Right lobe of liver (tissue), 4 donors: ENCODE measurements around the gene WDR48.

ENCODE experiments used
- POLR2A ChIP-seq: fragments of 450-650 bp; IDR thresholded peaks from one replicate; pipeline ENCODE4 v1.6.1; 2017; ENCODE audit warnings: antibody characterized with exemption, mild to moderate bottlenecking
- TF ChIP-seq, protein P1 (sequence below), 4 donors: fragments of 200-600 bp in 3 of 4; fragments of 450-650 bp in 1 of 4; IDR thresholded peaks; one replicate each; pipeline versions ENCODE4 v1.5.1 to v1.8.0; 2016 to 2022; ENCODE audit warnings: antibody characterized with exemption in 4 of 4, mild to moderate bottlenecking in 2 of 4
- donor health status: DM: no; HTN: no; CAD: no.
- donor health status: DM: no; HTN: no; CAD: no.
- donor health status: DM: no; HTN: yes; CAD: no.

DNA sequence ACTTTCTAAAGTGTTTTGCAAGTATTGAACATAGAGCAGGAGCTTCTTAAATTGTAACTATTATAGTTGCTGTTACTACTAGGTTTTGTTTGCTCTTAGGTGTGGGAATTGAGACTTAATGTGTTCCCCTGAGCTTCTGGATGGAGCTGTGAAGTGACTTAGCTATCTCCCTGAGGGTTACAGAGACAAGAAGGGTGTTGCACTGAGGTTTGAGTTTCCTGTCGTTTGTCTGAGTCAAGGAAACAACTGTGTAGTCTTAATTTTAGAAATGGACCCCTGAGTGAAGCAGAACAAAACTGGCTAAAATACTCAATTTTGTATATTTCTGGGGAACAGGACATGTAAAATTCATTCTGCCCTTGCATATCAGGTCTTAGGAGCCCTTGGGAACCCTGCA, 76.1 kb downstream of the WDR48 start:
- TF ChIP-seq POLR2A = no peak
- TF ChIP-seq, protein P1, sequence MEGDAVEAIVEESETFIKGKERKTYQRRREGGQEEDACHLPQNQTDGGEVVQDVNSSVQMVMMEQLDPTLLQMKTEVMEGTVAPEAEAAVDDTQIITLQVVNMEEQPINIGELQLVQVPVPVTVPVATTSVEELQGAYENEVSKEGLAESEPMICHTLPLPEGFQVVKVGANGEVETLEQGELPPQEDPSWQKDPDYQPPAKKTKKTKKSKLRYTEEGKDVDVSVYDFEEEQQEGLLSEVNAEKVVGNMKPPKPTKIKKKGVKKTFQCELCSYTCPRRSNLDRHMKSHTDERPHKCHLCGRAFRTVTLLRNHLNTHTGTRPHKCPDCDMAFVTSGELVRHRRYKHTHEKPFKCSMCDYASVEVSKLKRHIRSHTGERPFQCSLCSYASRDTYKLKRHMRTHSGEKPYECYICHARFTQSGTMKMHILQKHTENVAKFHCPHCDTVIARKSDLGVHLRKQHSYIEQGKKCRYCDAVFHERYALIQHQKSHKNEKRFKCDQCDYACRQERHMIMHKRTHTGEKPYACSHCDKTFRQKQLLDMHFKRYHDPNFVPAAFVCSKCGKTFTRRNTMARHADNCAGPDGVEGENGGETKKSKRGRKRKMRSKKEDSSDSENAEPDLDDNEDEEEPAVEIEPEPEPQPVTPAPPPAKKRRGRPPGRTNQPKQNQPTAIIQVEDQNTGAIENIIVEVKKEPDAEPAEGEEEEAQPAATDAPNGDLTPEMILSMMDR (IDR thresholded peaks at IDR 0.05) = no peak
